Mesendoderm (in vitro differentiated cells): Measurements from ENCODE around the gene CDCA8.

Experiments
- DNase-seq: peaks from one replicate; pipeline ENCODE4 v3.0.0; 2013
- H2AK5ac ChIP-seq: 2 replicates; pipeline ENCODE4 v1.6.1; 2013; ENCODE audit warnings: low read length, inconsistent platforms
- H2BK120ac ChIP-seq: 2 replicates; pipeline ENCODE4 v1.6.1; 2013; ENCODE audit warnings: low read depth, mild to moderate bottlenecking, low read length, moderate library complexity, mixed read lengths
- H2BK15ac ChIP-seq: replicated peaks from 2 replicates; pipeline ENCODE4 v1.6.1; 2013; ENCODE audit warnings: low read depth, mild to moderate bottlenecking, moderate library complexity
- H2BK5ac ChIP-seq: 2 replicates; pipeline ENCODE4 v1.6.1; 2013; ENCODE audit warnings: low read length, inconsistent platforms
- H3K18ac ChIP-seq: 2 replicates; pipeline ENCODE4 v1.6.1; 2013; ENCODE audit warnings: mild to moderate bottlenecking, low read length, mixed read lengths
- H3K23ac ChIP-seq: one replicate; pipeline ENCODE4 v1.6.1; 2013; ENCODE audit warnings: low read length
- H3K27ac ChIP-seq: 2 replicates; pipeline ENCODE4 v1.5.1; 2013; ENCODE audit warnings: low read depth, mild to moderate bottlenecking, inconsistent platforms, low read length, moderate library complexity
- H3K27me3 ChIP-seq: 2 replicates; pipeline ENCODE4 v1.6.1; 2013; ENCODE audit warnings: low read length, control low read depth, mild to moderate bottlenecking, inconsistent platforms; ENCODE audit not compliant: insufficient read depth, poor library complexity
- H3K36me3 ChIP-seq: 2 replicates; pipeline ENCODE4 v1.6.1; 2013; ENCODE audit warnings: low read length, inconsistent platforms; ENCODE audit not compliant: control insufficient read depth, insufficient read depth
- H3K4ac ChIP-seq: one replicate; pipeline ENCODE4 v1.6.1; 2013; ENCODE audit warnings: low read depth, mild to moderate bottlenecking, low read length, moderate library complexity
- H3K4me1 ChIP-seq: 2 replicates; pipeline ENCODE4 v1.6.1; 2013; ENCODE audit warnings: low read depth, low read length, inconsistent platforms; ENCODE audit not compliant: control insufficient read depth
- H3K4me2 ChIP-seq: 2 replicates; pipeline ENCODE4 v1.6.1; 2013; ENCODE audit warnings: low read length
- H3K4me3 ChIP-seq: 2 replicates; pipeline ENCODE4 v1.5.1; 2013; ENCODE audit warnings: mild to moderate bottlenecking, low read length
- H3K56ac ChIP-seq: one replicate; pipeline ENCODE4 v1.6.1; 2013; ENCODE audit warnings: low read length
- H3K79me1 ChIP-seq: 2 replicates; pipeline ENCODE4 v1.6.1; 2013; ENCODE audit warnings: low read length, inconsistent platforms
- H3K79me2 ChIP-seq: 2 replicates; pipeline ENCODE4 v1.6.1; 2013; ENCODE audit warnings: mild to moderate bottlenecking, low read length; ENCODE audit not compliant: control insufficient read depth, insufficient read depth
- H3K9ac ChIP-seq: 2 replicates; pipeline ENCODE4 v1.6.1; 2013; ENCODE audit warnings: low read length, inconsistent platforms
- H4K5ac ChIP-seq: one replicate; pipeline ENCODE4 v1.6.1; 2013; ENCODE audit warnings: low read length
- H4K8ac ChIP-seq: one replicate; pipeline ENCODE4 v1.6.1; 2013; ENCODE audit warnings: low read depth, mild to moderate bottlenecking, control low read depth, low read length, moderate library complexity
- WGBS: extraction: QIAGEN DNeasy Blood & Tissue Kit; methylation state at CpG from one replicate; pipeline ENCODE4 v1.1.7; 2013; ENCODE audit warnings: low lambda C conversion rate, missing lambda C conversion rate; ENCODE audit not compliant: insufficient coverage; ENCODE audit errors: extremely low coverage; 5-methylcytosine and 5-hydroxymethylcytosine counted together

Gene CDCA8

GRCh38 chr1:37653906-37654305 is 38.4 kb upstream of the CDCA8 start:
- H3K36me3 ChIP-seq, result no peaks in the 10 kb centered on the region
- no peak overlapping the region for H3K27ac ChIP-seq
- no peaks in the 10 kb centered on the region for H3K79me2 ChIP-seq
- no peak overlapping the region for H3K18ac ChIP-seq
- no peak overlapping the region for H3K9ac ChIP-seq
- no peaks in the 10 kb centered on the region for H3K4me1 ChIP-seq
- no peak overlapping the region for H3K4ac ChIP-seq
- no peaks in the 10 kb centered on the region for H3K27me3 ChIP-seq
- H4K5ac ChIP-seq, result no peak overlapping the region
- no peak overlapping the region for H3K56ac ChIP-seq
- no peak overlapping the region for H2BK15ac ChIP-seq
- no CpG with 5 or more reads among the region's 5 CpGs for WGBS
- no peaks in the 10 kb centered on the region for H3K79me1 ChIP-seq
- no peak overlapping the region for H4K8ac ChIP-seq
- H3K23ac ChIP-seq, result no peak overlapping the region
- H2BK120ac ChIP-seq, result no peak overlapping the region
- H3K4me2 ChIP-seq, result no peak overlapping the region
- no peak for DNase-seq
- no peak overlapping the region for H3K4me3 ChIP-seq
- H2BK5ac ChIP-seq, result no peak overlapping the region
- no peak overlapping the region for H2AK5ac ChIP-seq

GRCh38 chr1:37655274-37655673 is 37.0 kb upstream of the CDCA8 start:
- no peak overlapping the region for H3K4ac ChIP-seq
- no peak overlapping the region for H2BK15ac ChIP-seq
- no peak overlapping the region for H2AK5ac ChIP-seq
- no peaks in the 10 kb centered on the region for H3K79me2 ChIP-seq
- no peak overlapping the region for H3K9ac ChIP-seq
- no peak overlapping the region for H3K23ac ChIP-seq
- no peak overlapping the region for H3K4me3 ChIP-seq
- DNase-seq, result no peak
- H3K56ac ChIP-seq, result no peak overlapping the region
- H3K18ac ChIP-seq, result no peak overlapping the region
- H4K5ac ChIP-seq, result no peak overlapping the region
- no peaks in the 10 kb centered on the region for H3K79me1 ChIP-seq
- H3K36me3 ChIP-seq, result no peaks in the 10 kb centered on the region
- no peaks in the 10 kb centered on the region for H3K4me1 ChIP-seq
- no peak overlapping the region for H2BK5ac ChIP-seq
- no peak overlapping the region for H4K8ac ChIP-seq
- H2BK120ac ChIP-seq, result no peak overlapping the region
- no peak overlapping the region for H3K4me2 ChIP-seq
- H3K27ac ChIP-seq, result no peak overlapping the region
- no peaks in the 10 kb centered on the region for H3K27me3 ChIP-seq

DNA sequence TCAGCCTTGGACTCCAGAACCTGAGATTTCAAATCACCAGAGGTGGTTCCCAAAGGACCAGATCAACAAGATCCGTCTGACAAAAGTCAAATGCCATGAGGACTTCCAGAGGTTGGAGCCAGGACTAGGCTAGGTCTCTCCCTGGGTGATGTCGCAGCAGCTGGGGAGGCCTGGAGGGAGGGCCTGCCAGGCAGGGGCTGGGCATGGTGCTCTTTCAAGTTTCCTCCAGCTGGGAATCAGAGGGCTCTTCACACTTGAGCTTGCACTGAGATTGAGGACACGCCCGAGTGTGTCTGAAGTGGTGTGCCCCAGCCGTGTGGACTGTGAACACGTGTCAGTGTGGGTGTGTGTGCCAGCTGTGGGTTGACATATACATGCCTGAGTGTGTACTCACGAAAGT is 36.3 kb upstream of the CDCA8 start:
- H2AK5ac ChIP-seq, result no peak overlapping the region
- H3K27me3 ChIP-seq, result no peaks in the 10 kb centered on the region
- DNase-seq, result no peak

GRCh38 chr1:37656881-37657280 is 35.4 kb upstream of the CDCA8 start:
- Histone ChIP-seq H3K4me3 (no peak overlapping the region), H2AK5ac (no peak overlapping the region), H3K18ac (no peak overlapping the region), H3K79me1 (no peaks in the 10 kb centered on the region), H2BK15ac (no peak overlapping the region), H3K4ac (no peak overlapping the region), H4K5ac (no peak overlapping the region), H3K4me2 (no peak overlapping the region), H3K9ac (no peak overlapping the region), H3K36me3 (no peaks in the 10 kb centered on the region), H3K4me1 (no peaks in the 10 kb centered on the region), H3K23ac (no peak overlapping the region), H2BK120ac (no peak overlapping the region), H3K27me3 (no peaks in the 10 kb centered on the region), H4K8ac (no peak overlapping the region), H2BK5ac (no peak overlapping the region), H3K56ac (no peak overlapping the region), H3K79me2 (no peaks in the 10 kb centered on the region), H3K27ac (no peak overlapping the region)
- WGBS, result no CpG with 5 or more reads among the region's 11 CpGs
- no peak for DNase-seq

More for the DNA sequence above, 36.3 kb upstream of the CDCA8 start:
- no CpG with 5 or more reads among the region's 7 CpGs for WGBS
- Histone ChIP-seq H2BK5ac (no peak overlapping the region), H3K4me1 (no peaks in the 10 kb centered on the region), H4K5ac (no peak overlapping the region), H2BK15ac (no peak overlapping the region), H3K4me2 (no peak overlapping the region), H3K4ac (no peak overlapping the region), H3K79me1 (no peaks in the 10 kb centered on the region), H3K23ac (no peak overlapping the region), H4K8ac (no peak overlapping the region), H3K27ac (no peak overlapping the region), H3K79me2 (no peaks in the 10 kb centered on the region), H3K4me3 (no peak overlapping the region), H3K9ac (no peak overlapping the region), H3K18ac (no peak overlapping the region), H3K56ac (no peak overlapping the region), H3K36me3 (no peaks in the 10 kb centered on the region), H2BK120ac (no peak overlapping the region)

DNA sequence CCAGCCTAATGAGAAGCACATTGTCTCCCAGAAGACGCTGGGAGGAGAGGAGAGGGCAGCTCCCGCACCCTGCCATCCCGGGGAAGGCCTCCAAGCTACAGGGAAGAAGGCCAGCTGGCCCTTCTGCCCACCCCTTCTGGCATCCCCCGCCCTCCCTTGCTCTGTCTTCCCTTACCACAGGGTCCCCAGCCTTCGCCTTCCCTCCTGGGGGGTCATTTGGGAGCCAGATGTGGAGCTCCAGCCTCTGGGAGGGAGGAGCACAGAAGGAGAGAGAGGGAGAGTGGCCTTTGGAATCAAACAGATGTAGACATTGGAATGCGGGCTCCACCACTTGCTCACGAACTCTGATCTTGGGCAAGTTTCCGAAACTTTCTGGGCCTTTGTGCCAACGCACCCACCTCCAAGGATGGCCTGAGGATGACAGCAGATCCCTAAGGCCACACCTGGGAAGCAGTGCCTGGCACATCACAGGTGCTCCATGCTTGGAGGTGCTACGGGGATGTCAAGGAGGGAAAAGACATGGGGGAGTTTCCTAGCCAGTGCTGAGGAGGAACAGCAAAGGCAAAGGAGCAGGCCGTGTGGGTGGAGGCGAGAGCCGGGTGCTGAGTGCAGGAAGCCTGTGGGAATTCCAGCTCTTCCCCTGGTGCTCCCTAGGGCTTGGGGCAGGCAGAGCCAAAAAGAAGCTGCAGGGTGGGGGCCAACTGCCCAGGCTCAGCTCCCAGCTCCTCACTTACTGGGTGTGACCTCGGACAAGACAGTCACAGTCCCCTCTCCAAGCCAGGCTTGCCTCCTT is 34.5 kb upstream of the CDCA8 start:
- no peak overlapping the region for H3K27ac ChIP-seq
- no peak overlapping the region for H3K9ac ChIP-seq
- H2BK15ac ChIP-seq, result no peak overlapping the region
- H3K56ac ChIP-seq, result no peak overlapping the region
- no peak for DNase-seq
- no peaks in the 10 kb centered on the region for H3K79me1 ChIP-seq
- no peak overlapping the region for H2BK120ac ChIP-seq
- no peak overlapping the region for H3K23ac ChIP-seq
- H3K18ac ChIP-seq, result no peak overlapping the region
- H2AK5ac ChIP-seq, result no peak overlapping the region
- no peak overlapping the region for H3K4me2 ChIP-seq
- WGBS, result no CpG with 5 or more reads among the region's 14 CpGs
- no peak overlapping the region for H4K8ac ChIP-seq
- no peaks in the 10 kb centered on the region for H3K27me3 ChIP-seq
- no peak overlapping the region for H2BK5ac ChIP-seq
- H3K79me2 ChIP-seq, result no peaks in the 10 kb centered on the region
- no peaks in the 10 kb centered on the region for H3K36me3 ChIP-seq
- no peak overlapping the region for H3K4ac ChIP-seq
- H3K4me3 ChIP-seq, result no peak overlapping the region
- no peak overlapping the region for H4K5ac ChIP-seq
- H3K4me1 ChIP-seq, result no peaks in the 10 kb centered on the region

DNA sequence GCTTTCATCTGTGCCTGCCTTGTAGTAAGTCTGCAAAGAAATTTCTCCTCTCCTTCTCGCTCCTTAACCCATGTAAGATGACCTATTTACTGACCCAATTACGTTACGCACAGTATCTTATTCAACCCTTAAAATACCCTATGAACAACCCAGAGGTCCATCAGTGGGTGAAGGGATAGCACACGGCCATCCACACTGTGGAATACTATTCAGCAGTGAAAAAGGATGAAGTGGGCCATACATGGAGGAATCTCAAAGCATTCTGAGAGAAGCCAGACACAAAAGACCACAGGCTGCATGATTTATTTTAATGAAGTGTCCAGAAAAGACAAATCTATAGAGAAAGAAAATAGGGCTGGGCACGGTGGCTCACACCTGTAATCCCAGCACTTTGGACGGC is 33.8 kb upstream of the CDCA8 start:
- Histone ChIP-seq H2BK5ac (no peak overlapping the region), H2BK15ac (no peak overlapping the region), H2AK5ac (no peak overlapping the region), H3K36me3 (no peaks in the 10 kb centered on the region), H3K27me3 (no peaks in the 10 kb centered on the region), H3K79me2 (no peaks in the 10 kb centered on the region), H3K18ac (no peak overlapping the region), H3K79me1 (no peaks in the 10 kb centered on the region), H3K4me1 (no peaks in the 10 kb centered on the region), H3K4me2 (no peak overlapping the region), H3K23ac (no peak overlapping the region), H2BK120ac (no peak overlapping the region), H3K4ac (no peak overlapping the region), H3K4me3 (no peak overlapping the region), H4K5ac (no peak overlapping the region), H3K9ac (no peak overlapping the region), H3K27ac (no peak overlapping the region), H4K8ac (no peak overlapping the region), H3K56ac (no peak overlapping the region)
- DNase-seq, result no peak
- WGBS, result no CpG with 5 or more reads among the region's 6 CpGs
